SH-SY5Y (cell line): ENCODE measurements around the gene BCL10.

Source experiments
- GATA2 ChIP-seq: IDR thresholded peaks from 2 replicates; pipeline ENCODE4 v1.6.1; 2011; ENCODE audit warnings: mild to moderate bottlenecking, low read depth, low read length
- GATA3 ChIP-seq: IDR thresholded peaks from 2 replicates; pipeline ENCODE4 v1.6.1; 2011; ENCODE audit warnings: low read depth, mild to moderate bottlenecking, low read length, moderate library complexity

DNA sequence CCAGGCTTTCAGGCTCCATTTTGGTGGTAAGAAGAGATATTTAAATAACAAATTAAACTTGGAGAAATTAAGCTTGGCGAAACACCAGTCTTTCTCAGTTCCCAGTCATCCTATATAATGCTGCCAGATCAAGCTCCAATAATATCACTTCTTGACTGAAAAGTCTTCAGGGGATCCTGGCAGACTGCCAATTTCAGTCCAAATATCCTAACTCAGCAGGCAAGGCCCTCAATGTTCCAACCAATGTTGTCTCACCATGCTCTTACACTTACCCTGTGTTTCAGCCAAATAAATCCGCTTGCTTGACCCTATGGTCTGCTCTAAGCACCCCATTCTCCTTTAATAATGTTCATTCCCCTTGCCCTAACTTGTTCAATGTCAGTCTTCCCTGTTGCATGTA, 39.9 kb upstream of the BCL10 start:
- TF ChIP-seq GATA2 (no peak), GATA3 (no peak)
